DND-41 (cell line): ENCODE results near the gene DCBLD2.

ENCODE experiments used
- CTCF ChIP-seq: IDR thresholded peaks from 2 replicates; pipeline ENCODE4 v1.5.1; 2012; ENCODE audit warnings: borderline replicate concordance, low read length, moderate library complexity, mild to moderate bottlenecking; ENCODE audit not compliant: poor library complexity, severe bottlenecking; ENCODE audit errors: extremely low read depth
- EZH2 ChIP-seq: IDR thresholded peaks from 3 replicates; pipeline ENCODE4 v1.6.1; 2012; ENCODE audit warnings: borderline replicate concordance, low read depth, mild to moderate bottlenecking, moderate library complexity, low read length, inconsistent platforms; ENCODE audit not compliant: severe bottlenecking

GRCh38 chr3:98746882-98747281 lies 154.6 kb downstream of the DCBLD2 start:
- TF ChIP-seq CTCF (no peak), EZH2 (no peak)
